K562 (cell line): ENCODE data around the gene CRYBG2. TPM values are rescaled to one million over a fixed set of nuclear protein-coding genes. Genes with fewer than 3 reads are reported as not detected.

Experiments
- ATAC-seq: fragments of 200-7000 bp; cut with Tn5 transposase; 3 replicates; pipeline ENCODE4 v1.9.1; 2020; ENCODE audit warnings: moderate library complexity
- BruUV-seq: library from RNA; stranded (reverse); fragments of 400-500 nt; replicated peaks from 2 replicates; lab custom pipeline; 2021; lab: Mats Ljungman, UMichigan
- CTCF ChIA-PET: fragments of 300-600 bp; formaldehyde crosslinking; extraction: SDS; loops from one replicate; lab custom pipeline; 2021; ENCODE audit warnings: low intra/inter-chr PET ratio; lab: Yijun Ruan, JAX
- POLR2A ChIA-PET: fragments of 300-600, 350-650 bp; sonication (Branson Sonifier 250); formaldehyde crosslinking; extraction: SDS; loops from one replicate; lab custom pipeline; 2021; ENCODE audit warnings: antibody characterized with exemption, inconsistent platforms; lab: Yijun Ruan, JAX
- DNase-seq, 4 experiments: peaks; one replicate each; pipeline versions ENCODE4 v3.0.0 to v3.0.0-alpha.2; 2011 to 2018; ENCODE audit warnings: low spot score in 3 of 4, mixed read lengths in 3 of 4; ENCODE audit errors: extremely low read depth in 1 of 4
- FAIRE-seq: peaks from 2 replicates; lab custom pipeline; 2011; peaks lifted over from hg19 to GRCh38; lab: Jason Lieb, UNC
- H2AFZ ChIP-seq: 2 replicates; pipeline ENCODE4 v1.6.0; 2011; ENCODE audit warnings: low read depth, low read length, control low read depth, inconsistent platforms
- H3K27ac ChIP-seq: fragments of 200-600 bp; 3 replicates; pipeline ENCODE4 v1.8.0; 2011; ENCODE audit warnings: low read depth, mild to moderate bottlenecking, control low read depth, inconsistent platforms, low read length, moderate library complexity, mixed read lengths; ENCODE audit errors: extremely low read depth
- H3K27me3 ChIP-seq, 2 experiments: fragments of 300-600 bp in 1 of 2; 2 replicates in 1 of 2; 3 replicates in 1 of 2; pipeline versions ENCODE4 v1.6.0 to v1.8.0; 2011; ENCODE audit warnings: inconsistent platforms in 2 of 2, low read length in 2 of 2, mild to moderate bottlenecking in 1 of 2, mixed read lengths in 1 of 2, moderate library complexity in 1 of 2; ENCODE audit not compliant: control insufficient read depth in 2 of 2, insufficient read depth in 2 of 2
- H3K36me3 ChIP-seq: fragments of 300-600 bp; 3 replicates; pipeline ENCODE4 v1.8.0; 2011; ENCODE audit warnings: mild to moderate bottlenecking, low read length, inconsistent platforms; ENCODE audit not compliant: control insufficient read depth, insufficient read depth
- H3K4me1 ChIP-seq, 2 experiments: fragments of 200-600 bp in 1 of 2; replicated peaks in 1 of 2; 2 replicates in 1 of 2; 3 replicates in 1 of 2; pipeline versions ENCODE4 v1.5.1 to v1.8.0; 2011; ENCODE audit warnings: inconsistent platforms in 2 of 2, low read length in 2 of 2, mild to moderate bottlenecking in 1 of 2, mixed read lengths in 1 of 2, moderate library complexity in 1 of 2; ENCODE audit not compliant: control insufficient read depth in 2 of 2, insufficient read depth in 2 of 2
- H3K4me2 ChIP-seq: 2 replicates; pipeline ENCODE4 v1.6.1; 2011; ENCODE audit warnings: low read length, control low read depth, inconsistent platforms, mixed read lengths; ENCODE audit not compliant: insufficient read depth
- H3K4me3 ChIP-seq: fragments of 200-600 bp; sonication (generic), shearing (Covaris generic); 2 replicates; pipeline ENCODE4 v1.5.1; 2016; ENCODE audit warnings: control low read depth, inconsistent platforms
- H3K79me2 ChIP-seq: fragments of 200-600 bp; 3 replicates; pipeline ENCODE4 v1.8.0; 2011; ENCODE audit warnings: low read length, inconsistent platforms; ENCODE audit not compliant: control insufficient read depth, insufficient read depth
- H3K9ac ChIP-seq, 2 experiments: 2 replicates each; pipeline versions ENCODE4 v1.6.0 to v1.6.1; 2011; ENCODE audit warnings: low read depth in 2 of 2, low read length in 2 of 2, control low read depth in 1 of 2, inconsistent platforms in 1 of 2, mild to moderate bottlenecking in 1 of 2, mixed read lengths in 1 of 2; ENCODE audit not compliant: insufficient read depth in 1 of 2
- H3K9me1 ChIP-seq: one replicate; pipeline ENCODE4 v1.6.0; 2011; ENCODE audit warnings: inconsistent platforms, mild to moderate bottlenecking, low read length, moderate library complexity; ENCODE audit not compliant: control insufficient read depth, insufficient read depth
- H3K9me3 ChIP-seq: replicated peaks from 2 replicates; pipeline ENCODE4 v1.5.1; 2011; ENCODE audit warnings: low read depth, low read length, inconsistent platforms; ENCODE audit not compliant: control insufficient read depth, insufficient read depth
- H4K20me1 ChIP-seq: replicated peaks from 2 replicates; pipeline ENCODE4 v1.6.1; 2011; ENCODE audit warnings: low read length, inconsistent platforms, mixed read lengths; ENCODE audit not compliant: control insufficient read depth, insufficient read depth
- FOXA1 ChIP-seq: fragments of 450-650 bp; IDR thresholded peaks from 2 replicates; pipeline ENCODE4 v1.6.1; 2016; ENCODE audit warnings: mild to moderate bottlenecking, borderline replicate concordance
- GATA2 ChIP-seq: sonication (generic); formaldehyde crosslinking; IDR thresholded peaks from 2 replicates; pipeline ENCODE4 v1.4.0; 2020; ENCODE audit warnings: mild to moderate bottlenecking, missing genetic modification reagents
- JUN ChIP-seq, 2 experiments: sonication (generic) in 1 of 2; formaldehyde crosslinking in 1 of 2; IDR thresholded peaks; 2 replicates each; pipeline versions ENCODE4 v1.6.1 to v1.8.0; 2012 to 2022; ENCODE audit warnings: borderline replicate concordance in 2 of 2, mild to moderate bottlenecking in 2 of 2, improper control_type of control experiment in 1 of 2, low read depth in 1 of 2, low read length in 1 of 2, missing genetic modification reagents in 1 of 2
- KLF6 ChIP-seq: fragments of 250-450 bp; sonication (Bioruptor Pico); IDR thresholded peaks from 2 replicates; pipeline ENCODE4 v1.4.0; 2020; ENCODE audit warnings: mild to moderate bottlenecking, moderate library complexity, borderline replicate concordance
- NEUROD1 ChIP-seq: fragments of 150-350 bp; IDR thresholded peaks from 2 replicates; pipeline ENCODE4 v1.6.1; 2014; ENCODE audit warnings: borderline replicate concordance, low read length, low read depth; ENCODE audit not compliant: partially characterized antibody
- NFYB ChIP-seq: IDR thresholded peaks from 2 replicates; pipeline ENCODE4 v1.6.1; 2011; ENCODE audit warnings: mild to moderate bottlenecking, moderate library complexity; ENCODE audit not compliant: insufficient read length; ENCODE audit errors: extremely low read depth
- NR4A1 ChIP-seq, 2 experiments: fragments of 250-450 bp in 1 of 2; fragments of 450-650 bp in 1 of 2; sonication (Bioruptor Pico) in 1 of 2; IDR thresholded peaks; 2 replicates each; pipeline versions ENCODE4 v1.4.0 to v1.6.1; 2016 to 2020; ENCODE audit warnings: mild to moderate bottlenecking in 2 of 2, missing compliant biosample characterization in 1 of 2, missing genetic modification characterization in 1 of 2, moderate library complexity in 1 of 2
- PTBP1 ChIP-seq: fragments of 200-400 bp; formaldehyde crosslinking; IDR thresholded peaks from 2 replicates; pipeline ENCODE4 v1.6.1; 2017; ENCODE audit warnings: low read depth, low read length
- RAD21 ChIP-seq, 2 experiments: fragments of 250-450 bp in 1 of 2; fragments of 450-650 bp in 1 of 2; sonication (Bioruptor Pico) in 1 of 2; formaldehyde crosslinking in 1 of 2; IDR thresholded peaks in 1 of 2; conservative IDR thresholded peaks in 1 of 2; 2 replicates each; pipeline versions ENCODE4 v1.4.0 to v1.8.0; 2020 to 2022; ENCODE audit warnings: mild to moderate bottlenecking in 2 of 2, moderate library complexity in 1 of 2
- SIRT6 ChIP-seq: IDR thresholded peaks from one replicate; pipeline ENCODE4 v1.6.1; 2012; ENCODE audit warnings: low read depth, mild to moderate bottlenecking, control low read depth, inconsistent platforms, low read length, moderate library complexity
- SUPT5H ChIP-seq: fragments of 450-650 bp; IDR thresholded peaks from 2 replicates; pipeline ENCODE4 v1.6.1; 2016
- ZFPM2 ChIP-seq: fragments of 250-450 bp; sonication (Bioruptor Pico); IDR thresholded peaks from 2 replicates; pipeline ENCODE4 v1.5.1; 2022; ENCODE audit warnings: mild to moderate bottlenecking
- ZNF584 ChIP-seq: fragments of 200-800 bp; sonication (Bioruptor generic); IDR thresholded peaks from 2 replicates; pipeline ENCODE4 v1.6.1; 2016; ENCODE audit warnings: low read depth, mild to moderate bottlenecking, missing genetic modification characterization, missing compliant biosample characterization
- WGBS: fragments of 100-300 bp; shearing (Covaris generic); methylation state at CpG from one replicate; pipeline ENCODE4 v1.1.6; 2016; ENCODE audit warnings: low coverage, mixed read lengths; ENCODE audit not compliant: insufficient coverage; ENCODE audit errors: missing lambda C conversion rate; 5-methylcytosine and 5-hydroxymethylcytosine counted together
- in situ Hi-C: fragments of 300-500 bp; cut with MboI; formaldehyde crosslinking; loops from 4 replicates; pipeline ENCODE4 v1.15.0; 2018; ENCODE audit warnings: inconsistent platforms, mixed read lengths
- intact Hi-C: fragments of 100-400 bp; cut with micrococcal nuclease; formaldehyde crosslinking; loops from 2 replicates; pipeline ENCODE4 v1.14.2; 2022
- polyA plus RNA-seq, 8 experiments: library from polyadenylated mRNA; depleted of rRNA in 4 of 8; stranded (reverse) in 5 of 8; unstranded in 3 of 8; fragments of >200 nt; fragmentation: Nextera tagmentation in 2 of 8; fragmentation: Illumina TruSeq in 1 of 8; extraction: Ambion mirVana in 2 of 8; extraction: Trizol in 1 of 8; gene quantifications; 2 replicates each; pipeline versions ENCODE4 v1.2.1 to v1.2.3, GENCODE V29; 2011 to 2014; ENCODE audit warnings: inconsistent platforms in 1 of 8, missing spikeins in 1 of 8
- total RNA-seq, 7 experiments: library from RNA; depleted of rRNA in 6 of 7; stranded (reverse); fragments of >200 nt in 6 of 7; fragmentation: Illumina TruSeq in 2 of 7; extraction: Trizol in 2 of 7; gene quantifications; 2 replicates each; pipeline versions ENCODE4 v1.2.1 to v1.2.3, GENCODE V29; 2011 to 2021; ENCODE audit warnings: low replicate concordance in 1 of 7
- TF ChIP-seq, protein P1 (sequence below): fragments of 450-650 bp; conservative IDR thresholded peaks from 2 replicates; pipeline ENCODE4 v1.6.1; 2016; ENCODE audit warnings: missing genetic modification characterization, low read depth, mild to moderate bottlenecking, control low read depth, missing compliant biosample characterization
- TF ChIP-seq, protein P2 (sequence below): sonication (generic); formaldehyde crosslinking; IDR thresholded peaks from 2 replicates; pipeline ENCODE4 v1.8.0; 2022; ENCODE audit warnings: mild to moderate bottlenecking, missing genetic modification reagents
- TF ChIP-seq, protein P3 (sequence below): sonication (generic); formaldehyde crosslinking; IDR thresholded peaks from 2 replicates; pipeline ENCODE4 v1.8.1; 2022; ENCODE audit warnings: missing genetic modification reagents

Gene CRYBG2
- total and polyA plus RNA-seq, 9 of the 15 experiments (the other 6 are each of a cell fraction or from before 2014, with no cell fraction given), result 0.39 to 8.5 (median 3.7) TPM

DNA sequence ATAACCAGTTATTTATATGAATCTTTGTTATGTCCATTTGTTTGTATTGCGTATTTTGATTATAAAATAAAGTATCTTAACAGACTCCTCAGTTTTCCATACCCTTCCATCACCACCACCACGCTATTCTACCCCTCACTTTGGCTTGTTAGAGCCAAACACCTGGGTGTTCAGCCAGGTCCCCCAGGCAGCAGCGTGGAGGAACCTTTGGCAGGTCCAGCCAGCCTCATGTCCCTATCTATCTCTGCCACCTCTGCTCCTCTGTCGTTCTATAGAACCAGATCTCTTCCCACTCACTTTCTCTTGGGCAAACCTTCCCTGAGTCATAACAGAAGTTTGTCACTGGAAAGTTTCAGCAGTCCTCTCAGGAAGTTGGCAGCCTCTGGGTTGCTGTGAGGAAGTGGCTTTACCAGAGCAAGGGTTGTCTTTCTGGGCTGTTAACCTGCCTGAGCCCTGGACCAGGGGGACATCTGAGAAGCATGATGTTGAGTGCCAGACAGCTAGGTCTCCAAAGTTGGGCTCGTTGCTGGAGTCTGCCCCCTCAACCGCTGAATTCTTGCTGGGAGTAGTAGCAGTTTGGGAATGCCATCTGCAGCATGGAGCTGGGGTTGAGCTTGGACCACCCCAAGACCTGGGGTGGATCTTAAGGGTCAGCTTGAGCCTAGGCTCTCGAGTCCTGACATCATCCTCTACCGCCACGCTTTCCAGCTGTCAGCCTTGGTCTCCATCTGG, 75.0 kb downstream of the CRYBG2 start:
- peaks cover 24% of the 10 kb centered on the region; the same call in 2 of the 3 replicates for H3K79me2 ChIP-seq
- no peaks in the 10 kb centered on the region for H3K9me3 ChIP-seq
- H3K27ac ChIP-seq, result peak overlapping the region; percentile 81
- H3K36me3 ChIP-seq, result peaks cover 87% of the 10 kb centered on the region
- H2AFZ ChIP-seq, result peak overlapping the region; percentile 71; the same call in 1 of the 2 replicates
- peaks cover 73 to 81% of the 10 kb centered on the region in 2 experiments for H3K4me1 ChIP-seq
- intact Hi-C loops (no loop called here), in situ Hi-C loops (loop anchor here (5.0 kb wide), 1 partner anchor 113 kb away; no protein-coding TSS in a partner anchor)
- CTCF ChIA-PET, result interaction anchor here (0.6 to 1.6 kb wide), 4 partner anchors 10 to 137 kb away, joined by 3 to 6 read pairs (median 3); no protein-coding TSS in a partner anchor
- H4K20me1 ChIP-seq, result peaks cover 4% of the 10 kb centered on the region; the same call in 1 of the 2 replicates
- no peaks in the 10 kb centered on the region for H3K27me3 ChIP-seq
- POLR2A ChIA-PET, result interaction anchor here (0.6 to 3.6 kb wide), 10 partner anchors 9 to 1279 kb away, joined by 3 to 12 read pairs (median 4); partner anchors contain the start of genes CEP85 and ZNF593
- DNase-seq (peak in 2 of 4 experiments; percentile 67 to 78), FAIRE-seq (no peak), ATAC-seq (no peak; the same call in 2 of the 3 replicates)
- peaks cover 5% of the 10 kb centered on the region for H3K9me1 ChIP-seq
- BruUV-seq, result no TSS peak
- H3K4me2 ChIP-seq, result peak overlapping the region; percentile 85
- WGBS, result 43% methylated on average over 9 of the region's 9 CpGs
- H3K9ac ChIP-seq, result peak overlapping the region; percentile 62 to 92
- H3K4me3 ChIP-seq, result peak overlapping the region; percentile 47
- TF ChIP-seq RAD21 (CRISPR knock-in tag; conservative IDR thresholded peaks at IDR 0.05 in 1 of 2, IDR thresholded peaks at IDR 0.05 in 1 of 2) (no peak), KLF6 (CRISPR knock-in tag) (no peak), NEUROD1 (peak; percentile 14), ZNF584 (CRISPR knock-in tag) (0 out of 2 replicates have a peak, but pooled peaks have one; percentile 27), FOXA1 (no peak), GATA2 (no peak), SUPT5H (peak; percentile 17; the same call in 1 of the 2 replicates), PTBP1 (no peak), NR4A1 (CRISPR knock-in tag; IDR thresholded peaks at IDR 0.05) (no peak), NR4A1 (tag; IDR thresholded peaks at IDR 0.05) (no peak), NFYB (no peak), SIRT6 (peak; percentile 28), JUN (IDR thresholded peaks at IDR 0.05; ENCODE audit: borderline replicate concordance, low read depth, low read length) (no peak), JUN (CRISPR knock-in tag; IDR thresholded peaks at IDR 0.05; ENCODE audit: borderline replicate concordance) (no peak), ZFPM2 (no peak)
- TF ChIP-seq, protein P1, sequence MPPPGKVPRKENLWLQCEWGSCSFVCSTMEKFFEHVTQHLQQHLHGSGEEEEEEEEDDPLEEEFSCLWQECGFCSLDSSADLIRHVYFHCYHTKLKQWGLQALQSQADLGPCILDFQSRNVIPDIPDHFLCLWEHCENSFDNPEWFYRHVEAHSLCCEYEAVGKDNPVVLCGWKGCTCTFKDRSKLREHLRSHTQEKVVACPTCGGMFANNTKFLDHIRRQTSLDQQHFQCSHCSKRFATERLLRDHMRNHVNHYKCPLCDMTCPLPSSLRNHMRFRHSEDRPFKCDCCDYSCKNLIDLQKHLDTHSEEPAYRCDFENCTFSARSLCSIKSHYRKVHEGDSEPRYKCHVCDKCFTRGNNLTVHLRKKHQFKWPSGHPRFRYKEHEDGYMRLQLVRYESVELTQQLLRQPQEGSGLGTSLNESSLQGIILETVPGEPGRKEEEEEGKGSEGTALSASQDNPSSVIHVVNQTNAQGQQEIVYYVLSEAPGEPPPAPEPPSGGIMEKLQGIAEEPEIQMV, result no peak
- TF ChIP-seq, protein P2, sequence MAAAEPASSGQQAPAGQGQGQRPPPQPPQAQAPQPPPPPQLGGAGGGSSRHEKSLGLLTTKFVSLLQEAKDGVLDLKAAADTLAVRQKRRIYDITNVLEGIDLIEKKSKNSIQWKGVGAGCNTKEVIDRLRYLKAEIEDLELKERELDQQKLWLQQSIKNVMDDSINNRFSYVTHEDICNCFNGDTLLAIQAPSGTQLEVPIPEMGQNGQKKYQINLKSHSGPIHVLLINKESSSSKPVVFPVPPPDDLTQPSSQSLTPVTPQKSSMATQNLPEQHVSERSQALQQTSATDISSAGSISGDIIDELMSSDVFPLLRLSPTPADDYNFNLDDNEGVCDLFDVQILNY (CRISPR knock-in tag), result peak; percentile 65; the same call in 1 of the 2 replicates
- TF ChIP-seq, protein P3, sequence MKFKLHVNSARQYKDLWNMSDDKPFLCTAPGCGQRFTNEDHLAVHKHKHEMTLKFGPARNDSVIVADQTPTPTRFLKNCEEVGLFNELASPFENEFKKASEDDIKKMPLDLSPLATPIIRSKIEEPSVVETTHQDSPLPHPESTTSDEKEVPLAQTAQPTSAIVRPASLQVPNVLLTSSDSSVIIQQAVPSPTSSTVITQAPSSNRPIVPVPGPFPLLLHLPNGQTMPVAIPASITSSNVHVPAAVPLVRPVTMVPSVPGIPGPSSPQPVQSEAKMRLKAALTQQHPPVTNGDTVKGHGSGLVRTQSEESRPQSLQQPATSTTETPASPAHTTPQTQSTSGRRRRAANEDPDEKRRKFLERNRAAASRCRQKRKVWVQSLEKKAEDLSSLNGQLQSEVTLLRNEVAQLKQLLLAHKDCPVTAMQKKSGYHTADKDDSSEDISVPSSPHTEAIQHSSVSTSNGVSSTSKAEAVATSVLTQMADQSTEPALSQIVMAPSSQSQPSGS, result no peak
